ENCODE results near the gene SLC16A3. TPM values are rescaled to one million over a fixed set of nuclear protein-coding genes. Genes with fewer than 3 reads are reported as not detected.

The SLC16A3 gene
- total RNA-seq, 2 experiments from 2014 or later = 183 to 193 TPM

GRCh38 chr17:82230609-82231311 is 1.9 kb downstream of the SLC16A3 start:
- peak; percentile 71 for TF ChIP-seq CTCF (IDR thresholded peaks at IDR 0.05)
- Mint-ChIP-seq H3K36me3 (ENCODE audit: low read depth) (peaks cover 10% of the 10 kb centered on the region), H3K9me3 (no peaks in the 10 kb centered on the region), H3K27ac (no peak overlapping the region), H3K27me3 (no peaks in the 10 kb centered on the region), H3K4me1 (ENCODE audit: low read depth) (peaks cover 9% of the 10 kb centered on the region), H3K4me3 (peak overlapping the region; percentile 92)
- ATAC-seq (peak; percentile 64), DNase-seq (peak; percentile 83)
- ChIA-PET CTCF (interaction anchor here (1.5 kb wide), 1 partner anchor 10 kb away, joined by 4 read pairs; no protein-coding TSS in a partner anchor), POLR2A (interaction anchor here (1.0 to 2.0 kb wide), 5 partner anchors 10 to 127 kb away, joined by 3 to 5 read pairs (median 3); no protein-coding TSS in a partner anchor)
- intact Hi-C loops (cut with micrococcal nuclease) = no loop called here

- Mint-ChIP-seq H3K27ac (no peak overlapping the region), H3K4me1 (ENCODE audit: low read depth) (peaks cover 12% of the 10 kb centered on the region), H3K4me3 (peak overlapping the region; percentile 92), H3K27me3 (no peaks in the 10 kb centered on the region), H3K9me3 (no peaks in the 10 kb centered on the region), H3K36me3 (ENCODE audit: low read depth) (peaks cover 13% of the 10 kb centered on the region)
- ATAC-seq = peak; percentile 38
- no peak for TF ChIP-seq CTCF (IDR thresholded peaks at IDR 0.05)
- DNase-seq = no peak
- intact Hi-C loops (cut with micrococcal nuclease) = no loop called here
- ChIA-PET POLR2A (interaction anchor here (1.4 kb wide), 1 partner anchor 11 kb away, joined by 3 read pairs; no protein-coding TSS in a partner anchor), CTCF (interaction anchor here (1.2 kb wide), 1 partner anchor 13 kb away, joined by 3 read pairs; no protein-coding TSS in a partner anchor)
Measured at GRCh38 chr17:82231312-82231561, 2.4 kb downstream of the SLC16A3 start.

- Mint-ChIP-seq H3K36me3 (ENCODE audit: low read depth) (peaks cover 17% of the 10 kb centered on the region), H3K4me3 (peak overlapping the region; percentile 92), H3K4me1 (ENCODE audit: low read depth) (peaks cover 12% of the 10 kb centered on the region), H3K9me3 (no peaks in the 10 kb centered on the region), H3K27ac (no peak overlapping the region), H3K27me3 (no peaks in the 10 kb centered on the region)
- no peak for TF ChIP-seq CTCF (IDR thresholded peaks at IDR 0.05)
- ATAC-seq (peak; percentile 15), DNase-seq (peak; percentile 73)
- POLR2A ChIA-PET = interaction anchor here (1.4 kb wide), 1 partner anchor 11 kb away, joined by 3 read pairs; no protein-coding TSS in a partner anchor
- intact Hi-C loops (cut with micrococcal nuclease) = no loop called here
- CTCF ChIA-PET = interaction anchor here (1.2 kb wide), 1 partner anchor 13 kb away, joined by 3 read pairs; no protein-coding TSS in a partner anchor
Measured at GRCh38 chr17:82231562-82232321, 2.9 kb downstream of the SLC16A3 start.

- DNase-seq (no peak), ATAC-seq (no peak)
- no peak overlapping the region for H3K27ac Mint-ChIP-seq
- ChIA-PET CTCF (interaction anchor here (1.2 kb wide), 1 partner anchor 12 kb away, joined by 3 read pairs; no protein-coding TSS in a partner anchor), POLR2A (no interaction called here)
- no peaks in the 10 kb centered on the region for H3K9me3 Mint-ChIP-seq
- H3K4me3 Mint-ChIP-seq = no peak overlapping the region
- no peaks in the 10 kb centered on the region for H3K27me3 Mint-ChIP-seq
- TF ChIP-seq CTCF (IDR thresholded peaks at IDR 0.05) = no peak
- intact Hi-C loops (cut with micrococcal nuclease) = no loop called here
- H3K4me1 Mint-ChIP-seq (ENCODE audit: low read depth) = peaks cover 13% of the 10 kb centered on the region
- H3K36me3 Mint-ChIP-seq (ENCODE audit: low read depth) = peaks cover 18% of the 10 kb centered on the region
Measured at GRCh38 chr17:82232322-82232820, 3.5 kb downstream of the SLC16A3 start.
